Nephron (organoid): ENCODE data around the gene YARS1.

Experiments used
- H3K27ac Mint-ChIP-seq, 3 experiments: 2 replicates each; pipeline ENCODE4 v1.8.0; 2020; ENCODE audit warnings: mixed read lengths in 3 of 3, mild to moderate bottlenecking in 2 of 3, moderate library complexity in 1 of 3
- H3K27me3 Mint-ChIP-seq: 2 replicates; pipeline ENCODE4 v1.8.0; 2021; ENCODE audit warnings: low read depth, mild to moderate bottlenecking, moderate library complexity, mixed read lengths
- H3K36me3 Mint-ChIP-seq: 2 replicates; pipeline ENCODE4 v1.8.0; 2020; ENCODE audit warnings: low read depth, mixed read lengths
- H3K4me1 Mint-ChIP-seq: 2 replicates; pipeline ENCODE4 v1.8.0; 2020; ENCODE audit warnings: mixed read lengths
- H3K4me3 Mint-ChIP-seq, 3 experiments: 2 replicates each; pipeline ENCODE4 v1.8.0; 2020; ENCODE audit warnings: mild to moderate bottlenecking in 3 of 3, mixed read lengths in 3 of 3, moderate library complexity in 2 of 3
- H3K9me3 Mint-ChIP-seq: 2 replicates; pipeline ENCODE4 v1.8.0; 2020; ENCODE audit warnings: mixed read lengths
- CTCF ChIP-seq, 3 experiments: fragments of 200-600 bp; sonication (generic); IDR thresholded peaks; one replicate each; pipeline ENCODE4 v1.5.0; 2021; ENCODE audit warnings: antibody characterized with exemption in 3 of 3; ENCODE audit not compliant: unreplicated experiment in 3 of 3

YARS1 gene

GRCh38 chr1:32861904-32862695 lies 44.9 kb upstream of the YARS1 start:
- no peaks in the 10 kb centered on the region for H3K27me3 Mint-ChIP-seq
- peaks cover 61% of the 10 kb centered on the region for H3K36me3 Mint-ChIP-seq
- peak overlapping the region; percentile 31 to 44 (median 31) for H3K27ac Mint-ChIP-seq
- peaks cover 75% of the 10 kb centered on the region for H3K4me1 Mint-ChIP-seq
- TF ChIP-seq CTCF (IDR thresholded peaks at IDR 0.05; ENCODE audit: unreplicated experiment in 3 of 3): no peak
- H3K4me3 Mint-ChIP-seq: no peak overlapping the region
- H3K9me3 Mint-ChIP-seq: no peaks in the 10 kb centered on the region

- Mint-ChIP-seq H3K36me3 (peaks cover 65% of the 10 kb centered on the region), H3K4me3 (peak overlapping the region in 1 of 3 experiments; percentile 12), H3K4me1 (peaks cover 62% of the 10 kb centered on the region), H3K27ac (peak overlapping the region in 1 of 3 experiments; percentile 42), H3K27me3 (no peaks in the 10 kb centered on the region), H3K9me3 (no peaks in the 10 kb centered on the region)
- no peak for TF ChIP-seq CTCF (IDR thresholded peaks at IDR 0.05; ENCODE audit: unreplicated experiment in 3 of 3)
Measured at GRCh38 chr1:32860566-32860965, 43.4 kb upstream of the YARS1 start.

GRCh38 chr1:32859915-32860314 lies 42.8 kb upstream of the YARS1 start:
- H3K4me3 Mint-ChIP-seq: no peak overlapping the region
- TF ChIP-seq CTCF (IDR thresholded peaks at IDR 0.05; ENCODE audit: unreplicated experiment in 3 of 3): no peak

GRCh38 chr1:32858791-32859190 lies 41.6 kb upstream of the YARS1 start:
- Mint-ChIP-seq H3K4me3 (no peak overlapping the region), H3K27ac (peak overlapping the region; percentile 7 to 72 (median 59)), H3K9me3 (no peaks in the 10 kb centered on the region), H3K36me3 (peaks cover 68% of the 10 kb centered on the region), H3K4me1 (peaks cover 54% of the 10 kb centered on the region), H3K27me3 (no peaks in the 10 kb centered on the region)
- TF ChIP-seq CTCF (IDR thresholded peaks at IDR 0.05; ENCODE audit: unreplicated experiment in 3 of 3): no peak

More at GRCh38 chr1:32859915-32860314, 42.8 kb upstream of the YARS1 start:
- peaks cover 68% of the 10 kb centered on the region for H3K36me3 Mint-ChIP-seq
- H3K27ac Mint-ChIP-seq: peak overlapping the region in 1 of 3 experiments; percentile 42
- no peaks in the 10 kb centered on the region for H3K27me3 Mint-ChIP-seq
- H3K4me1 Mint-ChIP-seq: peaks cover 61% of the 10 kb centered on the region
- H3K9me3 Mint-ChIP-seq: no peaks in the 10 kb centered on the region

- Mint-ChIP-seq H3K4me1 (peaks cover 48% of the 10 kb centered on the region), H3K9me3 (no peaks in the 10 kb centered on the region), H3K36me3 (peaks cover 68% of the 10 kb centered on the region), H3K4me3 (no peak overlapping the region), H3K27me3 (no peaks in the 10 kb centered on the region), H3K27ac (peak overlapping the region; percentile 20 to 72 (median 33))
- no peak for TF ChIP-seq CTCF (IDR thresholded peaks at IDR 0.05; ENCODE audit: unreplicated experiment in 3 of 3)
Measured at GRCh38 chr1:32858136-32858535, 41.0 kb upstream of the YARS1 start.
